Measurements from ENCODE around the gene COX4I2. TPM values are rescaled to one million over a fixed set of nuclear protein-coding genes. Genes with fewer than 3 reads are reported as not detected.

COX4I2 gene
- total and polyA plus RNA-seq, 2 of the 4 experiments (the other 2 are of a cell fraction) = not detected

- Histone ChIP-seq H3K9me3 (ENCODE audit: control insufficient read depth, insufficient read depth, low read length) (no peaks in the 10 kb centered on the region), H2AFZ (replicated peaks; ENCODE audit: low read length, poor library complexity) (no peak overlapping the region), H4K20me1 (ENCODE audit: insufficient read depth, low read length) (peaks cover 23% of the 10 kb centered on the region), H4K5ac (ENCODE audit: low read depth, low read length) (no peak overlapping the region), H3K4ac (ENCODE audit: low read depth, low read length) (peak overlapping the region; percentile 71), H3K23ac (ENCODE audit: low read depth, low read length) (peak overlapping the region; percentile 1), H3K27me3 (ENCODE audit: control insufficient read depth, insufficient read depth, low read length) (no peaks in the 10 kb centered on the region), H3K4me3 (ENCODE audit: insufficient read depth, low read depth, low read length) (no peak overlapping the region), H3K36me3 (ENCODE audit: control insufficient read depth, insufficient read depth, low read length) (peaks cover 20% of the 10 kb centered on the region), H4K91ac (ENCODE audit: insufficient read depth, low read depth, low read length) (peak overlapping the region; percentile 56; the same call in 1 of the 2 replicates), H2AK9ac (replicated peaks; ENCODE audit: low read depth, low read length, poor library complexity) (peak overlapping the region; percentile 61), H2AK5ac (ENCODE audit: low read depth, low read length) (peak overlapping the region; percentile 54), H3K14ac (replicated peaks; ENCODE audit: low read depth, low read length) (no peak overlapping the region), H3K18ac (ENCODE audit: low read depth, low read length) (no peak overlapping the region), H2BK20ac (ENCODE audit: low read depth, low read length) (no peak overlapping the region), H2BK120ac (ENCODE audit: low read depth, low read length) (no peak overlapping the region), H3K4me1 (ENCODE audit: control insufficient read depth, insufficient read depth, low read length) (peaks cover 20% of the 10 kb centered on the region), H4K8ac (ENCODE audit: low read depth in 2 of 2, low read length in 2 of 2) (peak overlapping the region in 1 of 2 experiments; percentile 32; a peak in 2 of 4 replicates), H3K27ac (ENCODE audit: insufficient read depth, low read length) (no peak overlapping the region), H3K79me1 (ENCODE audit: low read depth in 1 of 2, low read length in 2 of 2) (peaks cover 31 to 80% of the 10 kb centered on the region in 2 experiments), H2BK5ac (ENCODE audit: low read depth, low read length, poor library complexity, severe bottlenecking) (no peak overlapping the region), H3K9me1 (ENCODE audit: insufficient read depth, low read length) (peaks cover 34% of the 10 kb centered on the region), H3K9ac (ENCODE audit: low read depth, low read length) (no peak overlapping the region), H3K4me2 (ENCODE audit: low read depth, low read length) (no peak overlapping the region), H3K56ac (ENCODE audit: extremely low read depth, insufficient read depth, low read length) (no peak overlapping the region), H2BK15ac (ENCODE audit: low read depth, low read length) (no peak overlapping the region)
- POLR2A ChIA-PET (ENCODE audit: unreplicated experiment) = no interaction called here
- in situ Hi-C loops (cut with MboI; ENCODE audit: low sequenced_read_pairs) (loop anchor here (5.0 kb wide), 1 partner anchor 57 kb away; the partner anchor contains the start of gene BCL2L1), intact Hi-C loops (cut with micrococcal nuclease) (no loop called here), dilution Hi-C loops (cut with HindIII; ENCODE audit: low sequenced_read_pairs, unreplicated experiment) (no loop called here)
- ATAC-seq (ENCODE audit: low read depth) (no peak), DNase-seq (no peak)
- TF ChIP-seq SMC3 (IDR thresholded peaks at IDR 0.05; ENCODE audit: low read depth, low read length) (no peak), MAZ (IDR thresholded peaks at IDR 0.05; ENCODE audit: borderline replicate concordance, low read depth, low read length) (no peak), BHLHE40 (IDR thresholded peaks at IDR 0.05; ENCODE audit: low read depth, low read length) (no peak), RCOR1 (IDR thresholded peaks at IDR 0.05; ENCODE audit: insufficient replicate concordance, low read length) (no peak), RAD21 (IDR thresholded peaks at IDR 0.05; ENCODE audit: low read length) (no peak), MXI1 (IDR thresholded peaks at IDR 0.05; ENCODE audit: borderline replicate concordance, low read depth, low read length) (no peak), FOS (IDR thresholded peaks at IDR 0.05; ENCODE audit: low read depth, low read length) (no peak), CHD1 (IDR thresholded peaks at IDR 0.05; ENCODE audit: low read depth, low read length) (no peak), RFX5 (IDR thresholded peaks at IDR 0.05; ENCODE audit: low read depth, low read length) (no peak), MAFK (IDR thresholded peaks at IDR 0.05; ENCODE audit: low read depth, low read length) (no peak)
- TF ChIP-seq, protein P1, sequence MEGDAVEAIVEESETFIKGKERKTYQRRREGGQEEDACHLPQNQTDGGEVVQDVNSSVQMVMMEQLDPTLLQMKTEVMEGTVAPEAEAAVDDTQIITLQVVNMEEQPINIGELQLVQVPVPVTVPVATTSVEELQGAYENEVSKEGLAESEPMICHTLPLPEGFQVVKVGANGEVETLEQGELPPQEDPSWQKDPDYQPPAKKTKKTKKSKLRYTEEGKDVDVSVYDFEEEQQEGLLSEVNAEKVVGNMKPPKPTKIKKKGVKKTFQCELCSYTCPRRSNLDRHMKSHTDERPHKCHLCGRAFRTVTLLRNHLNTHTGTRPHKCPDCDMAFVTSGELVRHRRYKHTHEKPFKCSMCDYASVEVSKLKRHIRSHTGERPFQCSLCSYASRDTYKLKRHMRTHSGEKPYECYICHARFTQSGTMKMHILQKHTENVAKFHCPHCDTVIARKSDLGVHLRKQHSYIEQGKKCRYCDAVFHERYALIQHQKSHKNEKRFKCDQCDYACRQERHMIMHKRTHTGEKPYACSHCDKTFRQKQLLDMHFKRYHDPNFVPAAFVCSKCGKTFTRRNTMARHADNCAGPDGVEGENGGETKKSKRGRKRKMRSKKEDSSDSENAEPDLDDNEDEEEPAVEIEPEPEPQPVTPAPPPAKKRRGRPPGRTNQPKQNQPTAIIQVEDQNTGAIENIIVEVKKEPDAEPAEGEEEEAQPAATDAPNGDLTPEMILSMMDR (conservative IDR thresholded peaks at IDR 0.05; ENCODE audit: low read depth, low read length) = no peak
- CTCF ChIA-PET = interaction anchor here (5.0 kb wide), 1 partner anchor 57 kb away, joined by 59 read pairs; the partner anchor contains the start of gene BCL2L1
- TSS peak; percentile 56 for BruUV-seq (replicated peaks)
- no CpG with 5 or more reads among the region's 2 CpGs for WGBS, 2 experiments (ENCODE audit: extremely low coverage in 2 of 2, insufficient read length in 1 of 2)
Measured at GRCh38 chr20:31664696-31665354, 27.1 kb downstream of the COX4I2 start.
